IPS-20b (cell line): ENCODE measurements around the gene USP17L15.
"Not testable (repeated sequence)": the region's sequence is repeated elsewhere in the genome, so short reads cannot be mapped to it uniquely, and the experiment has no call there.

Source experiments
- H3K27ac ChIP-seq: one replicate; pipeline ENCODE4 v1.5.1; 2013; ENCODE audit warnings: low read length
- H3K27me3 ChIP-seq: 2 replicates; pipeline ENCODE4 v1.6.1; 2013; ENCODE audit warnings: mild to moderate bottlenecking, low read length, inconsistent platforms; ENCODE audit not compliant: insufficient read depth
- H3K36me3 ChIP-seq: 2 replicates; pipeline ENCODE4 v1.6.1; 2013; ENCODE audit warnings: low read depth, mild to moderate bottlenecking, inconsistent platforms, low read length, moderate library complexity; ENCODE audit not compliant: insufficient read depth
- H3K4me1 ChIP-seq: 2 replicates; pipeline ENCODE4 v1.6.1; 2013; ENCODE audit warnings: mild to moderate bottlenecking, control low read depth, inconsistent platforms, low read length, moderate library complexity; ENCODE audit not compliant: insufficient read depth
- H3K4me3 ChIP-seq: 2 replicates; pipeline ENCODE4 v1.5.1; 2013; ENCODE audit warnings: mild to moderate bottlenecking, low read length, inconsistent platforms
- H3K9ac ChIP-seq: 2 replicates; pipeline ENCODE4 v1.6.1; 2013; ENCODE audit warnings: low read depth, mild to moderate bottlenecking, inconsistent platforms, low read length, moderate library complexity
- H3K9me3 ChIP-seq: 2 replicates; pipeline ENCODE4 v1.6.1; 2013; ENCODE audit warnings: mild to moderate bottlenecking, low read depth, low read length, inconsistent platforms; ENCODE audit not compliant: insufficient read depth

Gene USP17L15

DNA sequence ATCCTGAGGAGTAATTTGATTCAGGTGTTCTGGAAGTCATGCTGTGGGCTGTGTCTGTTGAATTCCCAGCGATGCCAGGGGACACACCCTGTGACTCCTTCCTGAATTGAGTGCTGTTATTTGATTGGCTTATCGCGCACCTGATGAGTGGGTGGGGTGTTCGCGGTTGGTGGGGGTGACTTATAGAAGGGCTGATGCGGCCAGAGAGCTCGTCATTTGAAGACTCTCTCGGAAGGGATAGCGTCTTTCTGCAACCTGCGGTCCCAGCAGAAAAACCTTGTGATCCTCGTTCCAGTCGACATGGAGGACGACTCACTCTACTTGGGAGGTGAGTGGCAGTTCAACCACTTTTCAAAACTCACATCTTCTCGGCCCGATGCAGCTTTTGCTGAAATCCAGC lies 23.6 kb downstream of the USP17L15 start, which contains the start of gene USP17L20:
USP17L20 (plus strand) TSS at position 301 of the 400 bp plus-strand sequence; CDS start at position 301, 0 bp downstream.
- not testable (repeated sequence) for H3K9ac ChIP-seq, H3K4me3 ChIP-seq, H3K4me1 ChIP-seq, H3K36me3 ChIP-seq, H3K27ac ChIP-seq, H3K27me3 ChIP-seq, H3K9me3 ChIP-seq

DNA sequence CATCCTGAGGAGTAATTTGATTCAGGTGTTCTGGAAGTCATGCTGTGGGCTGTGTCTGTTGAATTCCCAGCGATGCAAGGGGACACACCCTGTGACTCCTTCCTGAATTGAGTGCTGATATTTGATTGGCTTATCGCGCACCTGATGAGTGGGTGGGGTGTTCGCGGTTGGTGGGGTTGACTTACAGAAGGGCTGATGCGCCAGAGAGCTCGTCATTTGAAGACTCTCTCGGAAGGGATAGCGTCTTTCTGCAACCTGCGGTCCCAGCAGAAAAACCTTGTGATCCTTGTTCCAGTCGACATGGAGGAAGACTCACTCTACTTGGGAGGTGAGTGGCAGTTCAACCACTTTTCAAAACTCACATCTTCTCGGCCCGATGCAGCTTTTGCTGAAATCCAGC lies 28.4 kb downstream of the USP17L15 start, which contains the start of gene USP17L21:
USP17L21 (plus strand) TSS at position 301 of the 400 bp plus-strand sequence; CDS start at position 301, 0 bp downstream.
- not testable (repeated sequence) for H3K36me3 ChIP-seq, H3K9ac ChIP-seq, H3K27ac ChIP-seq, H3K4me3 ChIP-seq, H3K27me3 ChIP-seq, H3K4me1 ChIP-seq, H3K9me3 ChIP-seq

DNA sequence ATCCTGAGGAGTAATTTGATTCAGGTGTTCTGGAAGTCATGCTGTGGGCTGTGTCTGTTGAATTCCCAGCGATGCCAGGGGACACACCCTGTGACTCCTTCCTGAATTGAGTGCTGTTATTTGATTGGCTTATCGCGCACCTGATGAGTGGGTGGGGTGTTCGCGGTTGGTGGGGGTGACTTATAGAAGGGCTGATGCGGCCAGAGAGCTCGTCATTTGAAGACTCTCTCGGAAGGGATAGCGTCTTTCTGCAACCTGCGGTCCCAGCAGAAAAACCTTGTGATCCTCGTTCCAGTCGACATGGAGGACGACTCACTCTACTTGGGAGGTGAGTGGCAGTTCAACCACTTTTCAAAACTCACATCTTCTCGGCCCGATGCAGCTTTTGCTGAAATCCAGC lies 33.1 kb downstream of the USP17L15 start, which contains the start of gene USP17L22:
USP17L22 (plus strand) TSS at position 301 of the 400 bp plus-strand sequence; CDS start at position 301, 0 bp downstream.
- H3K27me3 ChIP-seq, H3K27ac ChIP-seq, H3K4me1 ChIP-seq, H3K9ac ChIP-seq, H3K9me3 ChIP-seq, H3K36me3 ChIP-seq, H3K4me3 ChIP-seq: not testable (repeated sequence)

DNA sequence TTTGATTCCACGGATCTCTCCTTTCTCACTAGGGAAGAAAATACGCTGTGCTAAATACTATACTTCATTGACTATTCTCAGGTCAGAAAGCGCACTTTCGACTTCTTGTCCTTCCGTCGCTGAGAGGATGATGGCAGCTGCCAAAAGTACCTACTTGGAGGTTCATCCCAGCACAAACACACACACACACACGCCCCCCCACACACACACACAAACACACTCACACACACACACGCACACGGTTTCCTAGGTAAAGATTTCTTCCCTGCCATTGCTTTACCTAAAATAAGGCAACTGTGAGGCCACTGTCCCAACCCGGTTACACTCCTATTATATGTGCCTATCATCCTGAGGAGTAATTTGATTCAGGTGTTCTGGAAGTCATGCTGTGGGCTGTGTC lies 37.5 kb downstream of the USP17L15 start:
- H3K4me1 ChIP-seq, H3K4me3 ChIP-seq, H3K27me3 ChIP-seq, H3K36me3 ChIP-seq, H3K9ac ChIP-seq, H3K9me3 ChIP-seq, H3K27ac ChIP-seq: not testable (repeated sequence)
